Astrocyte of the cerebellum (primary cell): ENCODE measurements around the gene ZNF483.
"Not testable (repeated sequence)": the region's sequence is repeated elsewhere in the genome, so short reads cannot be mapped to it uniquely, and the experiment has no call there.

Source experiments
- DNase-seq: peaks from one replicate; pipeline ENCODE4 v3.0.0-alpha.2; 2011; ENCODE audit warnings: low read depth
- H3K4me3 ChIP-seq: 2 replicates; pipeline ENCODE4 v1.5.1; 2011; ENCODE audit warnings: mild to moderate bottlenecking, low read depth, low read length, moderate library complexity
- in situ Hi-C: cut with HindIII; loops from 2 replicates; pipeline ENCODE4 v1.10.0; 2017; ENCODE audit warnings: low sequenced_read_pairs
- TF ChIP-seq, protein P1 (sequence below): IDR thresholded peaks from 2 replicates; pipeline ENCODE4 v1.5.1; 2012; ENCODE audit warnings: low read length, low read depth, moderate library complexity, mild to moderate bottlenecking; ENCODE audit errors: missing control alignments

The ZNF483 gene

DNA sequence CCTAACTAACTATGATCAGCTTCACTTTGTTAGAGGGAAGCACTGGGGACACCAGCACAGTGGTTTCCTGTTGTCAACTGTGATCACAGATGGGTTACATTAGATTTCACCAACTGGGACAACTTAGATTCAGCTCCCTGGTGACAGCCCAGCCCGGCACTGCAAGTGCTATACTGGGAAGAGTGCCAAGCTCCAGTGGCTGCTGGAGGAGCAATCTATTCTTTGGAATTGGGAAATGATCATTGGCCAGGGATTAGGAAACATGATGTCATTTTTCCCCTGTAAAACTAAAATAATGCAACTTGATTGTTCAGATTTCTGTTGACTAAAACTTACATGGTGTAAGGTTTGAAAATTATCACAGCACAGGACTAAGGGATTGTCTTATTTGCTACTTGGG lies 41.3 kb downstream of the ZNF483 start:
- no peak overlapping the region for H3K4me3 ChIP-seq
- no peak for DNase-seq
- in situ Hi-C loops, result no loop called here

DNA sequence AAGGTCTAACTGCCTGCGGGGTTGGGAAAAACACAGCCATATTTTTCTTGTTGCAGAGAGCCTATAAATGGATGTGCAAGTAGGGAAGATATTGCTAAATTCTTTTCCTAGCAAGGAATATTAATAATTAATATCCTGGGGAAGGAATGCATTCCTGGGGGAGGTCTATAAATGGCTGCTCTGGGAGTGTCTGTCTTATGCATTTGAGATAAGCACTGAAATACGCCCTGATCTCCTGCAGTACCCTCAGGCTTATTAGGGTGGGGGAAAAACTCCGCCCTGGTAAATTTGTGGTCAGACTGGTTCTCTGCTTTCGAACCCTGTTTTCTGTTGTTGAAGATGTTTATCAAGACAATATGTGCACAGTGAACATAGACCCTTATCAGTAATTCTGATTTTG lies 43.1 kb downstream of the ZNF483 start:
- DNase-seq, in situ Hi-C loops, H3K4me3 ChIP-seq: not testable (repeated sequence)

More for the DNA sequence above, 41.3 kb downstream of the ZNF483 start:
- TF ChIP-seq, protein P1, sequence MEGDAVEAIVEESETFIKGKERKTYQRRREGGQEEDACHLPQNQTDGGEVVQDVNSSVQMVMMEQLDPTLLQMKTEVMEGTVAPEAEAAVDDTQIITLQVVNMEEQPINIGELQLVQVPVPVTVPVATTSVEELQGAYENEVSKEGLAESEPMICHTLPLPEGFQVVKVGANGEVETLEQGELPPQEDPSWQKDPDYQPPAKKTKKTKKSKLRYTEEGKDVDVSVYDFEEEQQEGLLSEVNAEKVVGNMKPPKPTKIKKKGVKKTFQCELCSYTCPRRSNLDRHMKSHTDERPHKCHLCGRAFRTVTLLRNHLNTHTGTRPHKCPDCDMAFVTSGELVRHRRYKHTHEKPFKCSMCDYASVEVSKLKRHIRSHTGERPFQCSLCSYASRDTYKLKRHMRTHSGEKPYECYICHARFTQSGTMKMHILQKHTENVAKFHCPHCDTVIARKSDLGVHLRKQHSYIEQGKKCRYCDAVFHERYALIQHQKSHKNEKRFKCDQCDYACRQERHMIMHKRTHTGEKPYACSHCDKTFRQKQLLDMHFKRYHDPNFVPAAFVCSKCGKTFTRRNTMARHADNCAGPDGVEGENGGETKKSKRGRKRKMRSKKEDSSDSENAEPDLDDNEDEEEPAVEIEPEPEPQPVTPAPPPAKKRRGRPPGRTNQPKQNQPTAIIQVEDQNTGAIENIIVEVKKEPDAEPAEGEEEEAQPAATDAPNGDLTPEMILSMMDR, result no peak

DNA sequence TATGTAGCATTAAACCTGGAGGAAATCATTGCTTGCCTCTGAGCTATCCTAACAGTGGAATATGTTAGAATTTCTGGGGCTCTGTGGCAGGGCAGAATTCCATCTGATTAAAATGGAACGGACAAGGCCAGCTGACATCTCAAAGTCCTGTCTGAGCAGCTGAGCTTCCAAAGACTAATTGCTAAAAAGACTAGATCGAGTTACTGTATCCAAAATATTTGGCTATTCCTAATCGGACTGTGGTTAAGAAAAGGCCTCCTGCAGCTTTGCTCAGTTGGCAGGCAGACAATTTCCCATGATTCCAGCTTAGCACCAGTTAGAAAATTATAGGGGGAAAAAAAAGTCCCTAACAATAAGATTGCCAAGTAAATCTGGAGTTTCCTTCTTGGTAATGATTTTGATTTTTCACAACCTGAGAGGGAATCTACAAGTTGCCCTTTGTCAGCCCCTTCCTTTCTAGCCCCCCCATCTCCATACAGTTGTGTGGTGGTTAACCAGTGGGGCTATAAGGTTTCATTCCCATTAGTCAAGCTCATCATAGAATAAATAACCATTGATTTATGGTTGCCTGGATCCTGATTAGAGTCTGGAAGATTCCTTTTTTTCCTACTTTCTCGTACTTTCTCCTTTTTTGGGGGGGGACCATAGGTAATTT lies 48.1 kb downstream of the ZNF483 start:
- peak; percentile 97 for DNase-seq

DNA sequence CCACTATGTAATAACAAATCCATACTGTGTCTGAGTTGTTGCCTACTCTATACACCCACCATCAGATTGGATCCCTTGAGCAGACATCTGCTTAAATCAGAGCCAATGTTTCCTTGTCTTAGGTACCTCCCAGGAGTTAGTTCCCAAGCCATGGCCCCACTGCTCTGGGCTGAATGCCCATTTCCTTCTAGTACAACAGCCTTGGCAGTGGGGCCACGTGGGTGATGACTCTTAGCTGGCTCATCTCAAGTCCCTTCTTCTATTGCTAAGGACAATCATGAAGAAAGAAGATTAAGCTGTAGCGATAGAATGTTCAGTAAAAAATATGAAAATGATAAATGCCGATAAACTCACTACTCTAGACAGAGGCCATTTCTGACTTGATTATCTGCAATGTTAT lies 57.9 kb downstream of the ZNF483 start:
- TF ChIP-seq, protein P1, result no peak
- in situ Hi-C loops, result loop anchor here (5.0 kb wide), 1 partner anchor 66 kb away; no protein-coding TSS in a partner anchor
- no peak for DNase-seq
- no peak overlapping the region for H3K4me3 ChIP-seq

More for the DNA sequence above, 48.1 kb downstream of the ZNF483 start:
- in situ Hi-C loops, result no loop called here
- no peak overlapping the region for H3K4me3 ChIP-seq
- TF ChIP-seq, protein P1, result no peak

DNA sequence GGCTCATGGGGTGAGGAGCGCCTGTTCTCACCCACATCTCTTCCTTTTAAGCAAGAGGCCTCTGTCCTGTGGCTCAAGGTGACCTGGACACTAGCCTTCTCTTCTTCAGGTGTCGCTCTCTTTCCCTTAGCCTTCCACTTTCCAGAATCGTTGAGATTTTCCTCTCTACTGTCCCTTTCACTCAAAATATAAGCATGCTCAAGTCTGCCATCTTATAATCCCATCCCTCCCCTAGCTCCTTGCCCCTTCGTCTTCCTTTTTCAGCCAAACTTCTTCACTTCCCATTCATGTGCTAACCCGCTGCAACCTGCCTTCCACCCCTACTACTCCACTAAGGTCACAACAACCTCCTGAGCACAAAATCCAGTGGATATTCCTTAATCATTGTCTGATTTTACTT lies 61.4 kb downstream of the ZNF483 start:
- no peak overlapping the region for H3K4me3 ChIP-seq
- DNase-seq, result no peak
- in situ Hi-C loops, result no loop called here
- TF ChIP-seq, protein P1, result no peak

DNA sequence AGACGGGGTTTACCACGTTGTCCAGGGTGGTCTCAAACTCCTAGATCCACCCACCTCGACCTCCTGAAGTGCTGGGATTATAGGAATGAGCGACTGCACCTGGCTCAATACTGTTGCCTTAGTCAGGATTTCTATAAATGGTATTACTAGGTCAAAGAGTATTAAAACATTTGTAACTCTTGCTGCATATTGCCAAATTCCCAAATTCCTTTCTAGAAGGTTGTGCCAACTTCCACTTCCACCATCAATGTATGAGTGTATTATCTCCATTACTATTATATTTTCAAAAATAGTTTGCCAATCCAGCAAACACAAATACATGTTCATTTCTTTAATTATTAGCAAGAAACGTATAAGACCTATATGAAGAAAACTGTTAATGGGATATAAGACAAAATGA lies 63.9 kb downstream of the ZNF483 start:
- in situ Hi-C loops, result no loop called here
- TF ChIP-seq, protein P1, result no peak
- no peak overlapping the region for H3K4me3 ChIP-seq
- DNase-seq, result no peak

DNA sequence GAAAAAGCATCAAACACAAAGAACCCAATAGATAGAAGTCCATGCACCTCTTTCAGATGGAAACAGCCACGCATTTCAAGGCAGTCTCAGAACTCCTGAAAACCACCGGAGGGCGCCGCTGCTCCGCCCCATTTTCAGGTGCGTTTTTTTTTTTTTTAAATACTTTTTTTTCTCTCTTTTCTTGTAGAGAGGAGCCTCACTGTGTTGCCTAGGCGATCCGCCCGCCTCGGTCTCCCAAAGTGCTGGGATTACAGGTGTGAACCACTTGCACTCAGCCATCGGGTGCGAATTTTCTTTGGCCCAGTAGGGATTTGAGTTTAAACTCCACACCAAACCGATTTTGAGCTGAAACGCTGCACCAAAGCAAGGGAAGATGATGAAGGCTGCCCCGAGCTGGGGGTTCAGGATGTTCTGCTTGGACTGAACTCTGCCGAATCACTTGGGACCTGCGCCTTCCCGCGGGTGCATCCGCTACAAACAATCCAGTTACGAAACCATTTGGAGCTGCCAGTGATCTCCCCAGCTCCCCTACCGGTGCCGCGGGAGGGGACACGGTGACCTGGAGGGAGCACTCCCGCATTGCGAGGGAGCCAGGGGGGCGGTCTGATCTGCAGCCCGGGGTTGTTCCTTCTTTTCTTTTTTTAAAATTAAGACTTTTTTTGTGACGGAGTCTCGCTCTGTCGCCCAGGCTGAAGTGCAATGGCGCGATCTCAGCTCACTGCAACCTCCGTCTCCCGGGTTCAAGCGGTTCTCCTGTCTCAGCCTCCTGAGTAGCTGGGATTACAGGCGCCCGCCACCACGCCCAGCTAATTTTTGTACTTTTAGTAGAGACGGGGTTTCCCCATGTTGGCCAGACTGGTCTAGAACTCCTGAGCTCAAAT lies 73.1 kb downstream of the ZNF483 start:
- TF ChIP-seq, protein P1, result peak; percentile 75
- peak overlapping the region; percentile 52 for H3K4me3 ChIP-seq
- peak; percentile 55 for DNase-seq
- in situ Hi-C loops, result no loop called here
